CD4-positive, CD25-positive, alpha-beta regulatory T cell (primary cell): ENCODE data around the gene RNF168. TPM values are rescaled to one million over a fixed set of nuclear protein-coding genes. Genes with fewer than 3 reads are reported as not detected.
"Not testable (repeated sequence)": the region's sequence is repeated elsewhere in the genome, so short reads cannot be mapped to it uniquely, and the experiment has no call there.

Experiments used
- ATAC-seq, 2 donors: fragments of 150-1000 bp; cut with Tn5 transposase; one replicate each; pipeline ENCODE4 v1.10.0; 2021; ENCODE audit warnings: low read depth in 2 of 2, moderate number of reproducible peaks in 2 of 2, moderate library complexity in 1 of 2
- DNase-seq, 3 donors: peaks; one replicate each; pipeline versions ENCODE4 v3.0.0 to v3.0.0-alpha.2; 2012 to 2022; ENCODE audit warnings: mixed read lengths in 1 of 3
- H3K27ac ChIP-seq: one replicate; pipeline ENCODE4 v1.7.0; 2013; ENCODE audit warnings: mild to moderate bottlenecking, low read length; ENCODE audit not compliant: insufficient read depth, poor library complexity, severe bottlenecking
- H3K27me3 ChIP-seq: one replicate; pipeline ENCODE4 v1.7.0; 2013; ENCODE audit warnings: low read length; ENCODE audit not compliant: control insufficient read depth, insufficient read depth
- H3K36me3 ChIP-seq: one replicate; pipeline ENCODE4 v1.7.0; 2013; ENCODE audit warnings: mild to moderate bottlenecking, low read length, moderate library complexity; ENCODE audit not compliant: control insufficient read depth, insufficient read depth
- H3K4me1 ChIP-seq: 2 replicates; pipeline ENCODE4 v1.7.0; 2013; ENCODE audit warnings: mild to moderate bottlenecking, low read length; ENCODE audit not compliant: insufficient read depth, control insufficient read depth, poor library complexity, severe bottlenecking
- H3K4me3 ChIP-seq: one replicate; pipeline ENCODE4 v1.7.0; 2013; ENCODE audit warnings: low read depth, mild to moderate bottlenecking, low read length, moderate library complexity
- H3K9me3 ChIP-seq, 2 experiments: 1 replicate in 1 of 2; 2 replicates in 1 of 2; pipeline ENCODE4 v1.7.0; 2013; ENCODE audit warnings: low read length in 2 of 2, mild to moderate bottlenecking in 1 of 2, moderate library complexity in 1 of 2; ENCODE audit not compliant: control insufficient read depth in 2 of 2
- H3K27ac Mint-ChIP-seq, 3 donors: one replicate each; pipeline ENCODE4 v1.8.0; 2020 to 2022; ENCODE audit warnings: mild to moderate bottlenecking in 3 of 3, mixed read lengths in 3 of 3, moderate library complexity in 2 of 3
- H3K27me3 Mint-ChIP-seq: one replicate; pipeline ENCODE4 v1.8.0; 2022; ENCODE audit warnings: mild to moderate bottlenecking, mixed read lengths
- H3K36me3 Mint-ChIP-seq: one replicate; pipeline ENCODE4 v1.8.0; 2020; ENCODE audit warnings: mixed read lengths
- H3K4me1 Mint-ChIP-seq, 4 donors: one replicate each; pipeline ENCODE4 v1.8.0; 2020 to 2022; ENCODE audit warnings: mixed read lengths in 4 of 4, mild to moderate bottlenecking in 1 of 4
- H3K4me3 Mint-ChIP-seq, 4 donors: one replicate each; pipeline ENCODE4 v1.8.0; 2020 to 2022; ENCODE audit warnings: mild to moderate bottlenecking in 4 of 4, mixed read lengths in 4 of 4, moderate library complexity in 3 of 4
- H3K9me3 Mint-ChIP-seq, 7 donors: one replicate each; pipeline ENCODE4 v1.8.0; 2020 to 2022; ENCODE audit warnings: mixed read lengths in 7 of 7, mild to moderate bottlenecking in 3 of 7, moderate library complexity in 2 of 7
- polyA plus RNA-seq, 4 donors: library from polyadenylated mRNA; unstranded; fragments of 300-500 nt; fragmentation: Illumina TruSeq; gene quantifications; one replicate each; pipeline ENCODE4 v1.2.3, GENCODE V29; 2021
- total RNA-seq: library from RNA; stranded (reverse); gene quantifications from one replicate; pipeline ENCODE4 v1.2.3, GENCODE V29; 2022

RNF168 gene
- total and polyA plus RNA-seq, 5 donors from 2014 or later = 8.3 to 29.5 (median 8.9) TPM

DNA sequence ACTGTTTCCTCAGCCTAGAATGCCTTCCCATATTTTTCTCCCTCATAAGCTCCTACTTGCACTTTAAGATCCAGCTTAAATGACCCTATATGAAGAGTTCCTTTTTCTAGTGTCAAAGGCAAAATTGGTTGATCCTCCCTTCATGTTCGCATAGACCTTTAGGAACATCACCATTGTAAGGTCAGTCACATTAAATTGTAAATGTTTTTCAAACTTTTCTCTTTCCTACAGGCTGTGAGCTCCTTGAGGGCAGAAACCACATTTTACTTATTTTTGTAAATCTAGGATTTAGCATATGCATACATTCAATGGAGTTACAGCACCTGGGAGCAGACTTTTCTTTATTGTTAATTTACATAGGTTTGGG is 10.8 kb upstream of the RNF168 start:
- no peaks in the 10 kb centered on the region for H3K4me1 Mint-ChIP-seq

DNA sequence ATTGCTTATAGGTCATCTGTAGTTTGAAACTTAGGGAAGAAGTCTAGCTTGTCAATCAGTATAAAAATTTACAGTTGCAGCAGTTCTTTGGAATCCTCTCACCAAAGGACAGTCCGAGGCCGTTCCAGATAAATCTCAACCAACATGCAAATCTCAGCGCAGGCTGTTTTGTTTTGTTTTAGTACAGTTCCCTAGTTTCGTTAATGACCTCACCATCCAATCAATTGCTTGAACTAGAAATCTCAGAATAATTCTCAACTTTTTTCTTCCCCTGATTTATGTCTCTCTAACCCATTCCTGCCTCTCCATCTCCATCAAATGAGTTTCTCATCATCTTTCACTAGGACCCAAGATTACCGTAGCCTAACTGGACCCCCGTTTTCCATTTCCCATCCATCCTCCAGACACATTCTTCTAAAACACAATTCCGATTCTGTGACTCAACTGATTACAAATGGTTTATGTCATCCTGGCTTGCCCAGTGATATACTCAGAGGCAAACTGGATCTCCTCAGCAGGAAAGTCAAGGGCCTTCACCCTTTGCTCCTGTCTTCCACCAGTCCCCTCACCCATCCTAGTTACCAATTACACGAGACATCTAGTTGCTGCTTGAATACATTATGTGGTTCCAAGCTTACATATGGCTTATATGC is 10.3 kb upstream of the RNF168 start:
- H3K36me3 ChIP-seq = no peaks in the 10 kb centered on the region
- peaks cover 14 to 17% of the 10 kb centered on the region in 2 experiments for H3K9me3 ChIP-seq
- no peak for DNase-seq
- H3K4me3 ChIP-seq = no peak overlapping the region
- H3K27ac ChIP-seq = no peak overlapping the region
- H3K27me3 ChIP-seq = peaks cover 2% of the 10 kb centered on the region
- Mint-ChIP-seq H3K36me3 (no peaks in the 10 kb centered on the region), H3K9me3 (peaks cover 0 to 13% (median 5%) of the 10 kb centered on the region in 7 donors), H3K4me3 (no peak overlapping the region), H3K27me3 (peaks cover 6% of the 10 kb centered on the region), H3K27ac (no peak overlapping the region), H3K4me1 (no peaks in the 10 kb centered on the region)
- no peaks in the 10 kb centered on the region for H3K4me1 ChIP-seq
- ATAC-seq = no peak

More for the DNA sequence above, 10.8 kb upstream of the RNF168 start:
- Mint-ChIP-seq H3K36me3 (no peaks in the 10 kb centered on the region), H3K27me3 (peaks cover 6% of the 10 kb centered on the region), H3K4me3 (no peak overlapping the region), H3K27ac (no peak overlapping the region), H3K9me3 (peaks cover 0 to 18% (median 5%) of the 10 kb centered on the region in 7 donors)
- H3K4me1 ChIP-seq = no peaks in the 10 kb centered on the region
- ATAC-seq (no peak), DNase-seq (no peak)
- H3K27me3 ChIP-seq = peaks cover 2% of the 10 kb centered on the region
- H3K36me3 ChIP-seq = no peaks in the 10 kb centered on the region
- H3K9me3 ChIP-seq = peaks cover 19 to 22% of the 10 kb centered on the region in 2 experiments
- H3K27ac ChIP-seq = no peak overlapping the region
- H3K4me3 ChIP-seq = no peak overlapping the region

DNA sequence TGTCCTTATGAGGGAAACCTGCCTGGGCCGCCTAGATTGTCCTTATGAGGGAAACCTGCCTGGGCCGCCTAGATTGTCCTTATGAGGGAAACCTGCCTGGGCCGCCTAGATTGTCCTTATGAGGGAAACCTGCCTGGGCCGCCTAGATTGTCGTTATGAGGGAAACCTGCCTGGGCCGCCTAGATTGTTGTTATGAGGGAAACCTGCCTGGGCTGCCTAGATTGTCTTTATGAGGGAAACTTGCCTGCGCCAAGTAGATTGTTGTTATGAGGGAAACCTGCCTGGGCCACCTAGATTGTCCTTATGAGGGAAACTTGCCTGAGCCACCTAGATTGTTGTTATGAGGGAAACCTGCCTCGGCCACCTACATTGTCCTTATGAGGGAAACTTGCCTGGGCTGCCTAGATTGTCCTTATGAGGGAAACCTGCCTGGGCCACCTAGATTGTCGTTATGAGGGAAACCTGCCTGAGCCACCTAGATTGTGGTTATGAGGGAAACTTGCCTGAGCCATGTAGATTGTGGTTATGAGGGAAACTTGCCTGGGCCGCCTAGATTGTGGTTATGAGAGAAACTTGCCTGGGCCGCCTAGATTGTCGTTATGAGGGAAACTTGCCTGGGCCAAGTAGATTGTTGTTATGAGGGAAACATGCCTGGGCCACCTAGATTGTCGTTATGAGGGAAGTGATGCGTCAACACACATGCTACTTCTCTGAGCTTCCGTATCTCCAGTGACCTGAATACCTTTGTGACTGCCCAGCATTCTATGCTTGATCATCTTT is 8.3 kb upstream of the RNF168 start:
- H3K4me1 ChIP-seq, H3K27me3 ChIP-seq, H3K36me3 Mint-ChIP-seq, H3K4me3 ChIP-seq, H3K4me3 Mint-ChIP-seq, ATAC-seq, H3K36me3 ChIP-seq, H3K27ac ChIP-seq, H3K27me3 Mint-ChIP-seq, H3K9me3 ChIP-seq, H3K4me1 Mint-ChIP-seq, H3K9me3 Mint-ChIP-seq: not testable (repeated sequence)
- H3K27ac Mint-ChIP-seq = peak overlapping the region in 2 of 3 donors; percentile 5 to 39
- DNase-seq = peak in 1 of 3 donors; percentile 10

DNA sequence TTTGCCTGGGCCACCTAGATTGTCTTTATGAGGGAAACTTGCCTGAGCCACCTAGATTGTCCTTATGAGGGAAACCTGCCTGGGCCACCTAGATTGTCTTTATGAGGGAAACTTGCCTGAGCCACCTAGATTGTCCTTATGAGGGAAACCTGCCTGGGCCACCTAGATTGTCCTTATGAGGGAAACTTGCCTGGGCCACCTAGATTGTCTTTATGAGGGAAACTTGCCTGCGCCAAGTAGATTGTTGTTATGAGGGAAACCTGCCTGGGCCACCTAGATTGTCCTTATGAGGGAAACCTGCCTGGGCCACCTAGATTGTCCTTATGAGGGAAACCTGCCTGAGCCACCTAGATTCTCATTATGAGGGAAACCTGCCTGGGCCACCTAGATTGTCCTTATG is 7.5 kb upstream of the RNF168 start:
- H3K27me3 ChIP-seq, H3K4me1 ChIP-seq, H3K27me3 Mint-ChIP-seq, H3K36me3 ChIP-seq, H3K27ac Mint-ChIP-seq, H3K4me3 Mint-ChIP-seq, H3K9me3 ChIP-seq, H3K4me1 Mint-ChIP-seq, ATAC-seq, H3K4me3 ChIP-seq, H3K27ac ChIP-seq, H3K9me3 Mint-ChIP-seq, DNase-seq, H3K36me3 Mint-ChIP-seq: not testable (repeated sequence)

DNA sequence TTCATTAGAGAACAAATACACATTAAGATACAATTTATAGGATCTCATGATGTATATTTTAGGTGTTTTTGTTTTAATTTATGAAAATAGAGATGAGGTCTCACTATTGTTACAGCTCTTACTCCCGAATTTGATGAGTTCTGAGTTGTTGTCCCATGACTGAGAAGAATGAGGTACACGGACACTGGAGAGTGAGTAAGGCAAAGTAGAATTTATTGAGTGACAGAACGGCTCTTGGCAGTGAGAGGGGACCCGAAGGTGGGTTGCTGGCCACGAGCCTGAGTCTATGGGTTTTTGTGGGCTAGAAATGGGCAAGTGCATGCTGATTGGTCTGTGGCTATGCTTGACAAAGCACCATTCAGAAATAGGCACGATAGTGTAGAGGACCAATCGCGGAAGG is 3.1 kb upstream of the RNF168 start:
- Mint-ChIP-seq H3K9me3 (peaks cover 0 to 9% (median 4%) of the 10 kb centered on the region in 7 donors), H3K27me3 (peaks cover 12% of the 10 kb centered on the region), H3K36me3 (no peaks in the 10 kb centered on the region), H3K4me1 (peaks cover 3 to 8% (median 7%) of the 10 kb centered on the region in 4 donors), H3K4me3 (peak overlapping the region in 2 of 4 donors; percentile 68 to 97), H3K27ac (no peak overlapping the region)
- no peaks in the 10 kb centered on the region for H3K36me3 ChIP-seq
- H3K4me3 ChIP-seq = no peak overlapping the region
- H3K9me3 ChIP-seq = peaks cover 0 to 3% of the 10 kb centered on the region in 2 experiments
- no peak overlapping the region for H3K27ac ChIP-seq
- ATAC-seq (no peak), DNase-seq (no peak)
- peaks cover 2% of the 10 kb centered on the region for H3K27me3 ChIP-seq
- H3K4me1 ChIP-seq = peaks cover 17% of the 10 kb centered on the region

DNA sequence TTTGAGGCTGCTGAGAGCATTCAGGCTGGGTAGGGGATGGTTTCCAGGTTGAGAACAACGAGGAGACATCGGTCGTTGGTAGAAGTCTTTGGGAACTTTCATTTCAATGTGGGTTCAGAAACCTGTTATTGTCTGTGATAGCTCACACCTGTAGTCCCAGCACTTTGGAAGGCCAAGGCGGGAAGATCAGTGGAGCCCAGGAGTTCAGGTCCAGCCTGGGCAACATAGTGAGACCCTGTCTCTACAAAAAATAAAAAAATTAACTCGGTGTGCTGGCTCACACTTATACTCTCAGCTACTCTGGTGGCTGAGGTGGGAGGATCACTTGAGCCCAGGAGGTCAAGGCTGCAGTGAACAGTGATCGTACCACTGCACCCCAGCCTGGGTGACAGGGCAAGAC is 988 bp upstream of the RNF168 start:
- Histone ChIP-seq H3K27ac (peak overlapping the region; percentile 76), H3K36me3 (no peaks in the 10 kb centered on the region), H3K4me3 (no peak overlapping the region), H3K9me3 (peaks cover 0 to 3% of the 10 kb centered on the region in 2 experiments), H3K4me1 (peaks cover 38% of the 10 kb centered on the region), H3K27me3 (peaks cover 2% of the 10 kb centered on the region)
- no peak for DNase-seq
- Mint-ChIP-seq H3K4me1 (peaks cover 17 to 25% (median 19%) of the 10 kb centered on the region in 4 donors), H3K4me3 (peak overlapping the region; percentile 95 to 100 (median 98)), H3K9me3 (peaks cover 0 to 9% (median 4%) of the 10 kb centered on the region in 7 donors), H3K27ac (peak overlapping the region in 2 of 3 donors; percentile 80 to 99), H3K27me3 (peaks cover 6% of the 10 kb centered on the region), H3K36me3 (peaks cover 5% of the 10 kb centered on the region)
- no peak for ATAC-seq

DNA sequence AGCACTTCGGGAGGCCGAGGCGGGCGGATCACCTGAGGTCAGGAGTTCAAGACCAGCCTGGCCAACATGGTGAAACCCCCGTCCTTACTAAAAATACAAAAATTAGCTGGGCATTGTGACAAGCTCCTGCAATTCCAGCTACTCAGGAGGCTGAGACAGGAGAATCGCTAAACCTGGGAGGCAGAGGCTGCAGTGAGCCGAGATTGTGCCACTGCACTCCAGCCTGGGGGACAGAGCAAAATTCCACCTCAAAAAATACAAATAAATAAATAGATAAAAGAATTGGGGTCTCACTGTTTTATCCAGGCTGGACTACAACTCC is 470 bp upstream of the RNF168 start:
- H3K9me3 Mint-ChIP-seq, H3K27me3 Mint-ChIP-seq, H3K4me3 ChIP-seq, H3K36me3 ChIP-seq, H3K27me3 ChIP-seq, DNase-seq, H3K9me3 ChIP-seq, ATAC-seq: not testable (repeated sequence)
- Mint-ChIP-seq H3K27ac (peak overlapping the region; percentile 83 to 99 (median 92)), H3K4me3 (peak overlapping the region; percentile 95 to 100 (median 98)), H3K4me1 (peaks cover 22 to 31% (median 23%) of the 10 kb centered on the region in 4 donors), H3K36me3 (peaks cover 10% of the 10 kb centered on the region)
- H3K27ac ChIP-seq = peak overlapping the region; percentile 76
- peaks cover 43% of the 10 kb centered on the region for H3K4me1 ChIP-seq
